Keratinocyte (primary cell): Measurements from ENCODE around the gene RERE.

Experiments
- EZH2 ChIP-seq: IDR thresholded peaks from one replicate; pipeline ENCODE4 v1.6.1; 2012; ENCODE audit warnings: inconsistent platforms, mild to moderate bottlenecking, low read length, moderate library complexity
- TF ChIP-seq, protein P1 (sequence below), 3 experiments: IDR thresholded peaks in 1 of 3; conservative IDR thresholded peaks in 1 of 3; optimal IDR thresholded peaks in 1 of 3; 2 replicates in 2 of 3; 3 replicates in 1 of 3; pipeline versions ENCODE3 to v1.5.1; 2011; ENCODE audit warnings: low read length in 3 of 3, mild to moderate bottlenecking in 3 of 3, moderate library complexity in 2 of 3, control low read depth in 1 of 3, inconsistent platforms in 1 of 3; ENCODE audit not compliant: insufficient read depth in 2 of 3; ENCODE audit errors: extremely low read depth in 1 of 3

DNA sequence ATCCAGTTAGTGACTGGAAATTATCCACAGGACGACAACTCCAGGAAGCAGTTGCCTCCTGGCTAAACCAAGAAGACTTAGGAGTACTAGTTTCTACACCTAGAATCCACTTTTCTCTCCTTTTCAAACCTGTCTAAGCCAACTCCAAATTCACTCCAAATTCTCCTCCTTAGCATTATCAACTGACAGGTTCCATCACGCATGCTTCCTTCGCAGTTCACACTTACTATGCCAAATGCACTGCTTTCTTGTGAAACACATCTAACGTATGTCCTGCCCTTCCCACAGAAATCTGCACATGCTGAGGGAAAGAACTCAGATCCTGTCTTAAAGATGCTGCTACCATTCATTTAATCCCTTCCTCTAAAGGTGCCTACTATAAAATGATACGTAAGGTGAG, 225.9 kb downstream of the RERE start:
- TF ChIP-seq, protein P1, sequence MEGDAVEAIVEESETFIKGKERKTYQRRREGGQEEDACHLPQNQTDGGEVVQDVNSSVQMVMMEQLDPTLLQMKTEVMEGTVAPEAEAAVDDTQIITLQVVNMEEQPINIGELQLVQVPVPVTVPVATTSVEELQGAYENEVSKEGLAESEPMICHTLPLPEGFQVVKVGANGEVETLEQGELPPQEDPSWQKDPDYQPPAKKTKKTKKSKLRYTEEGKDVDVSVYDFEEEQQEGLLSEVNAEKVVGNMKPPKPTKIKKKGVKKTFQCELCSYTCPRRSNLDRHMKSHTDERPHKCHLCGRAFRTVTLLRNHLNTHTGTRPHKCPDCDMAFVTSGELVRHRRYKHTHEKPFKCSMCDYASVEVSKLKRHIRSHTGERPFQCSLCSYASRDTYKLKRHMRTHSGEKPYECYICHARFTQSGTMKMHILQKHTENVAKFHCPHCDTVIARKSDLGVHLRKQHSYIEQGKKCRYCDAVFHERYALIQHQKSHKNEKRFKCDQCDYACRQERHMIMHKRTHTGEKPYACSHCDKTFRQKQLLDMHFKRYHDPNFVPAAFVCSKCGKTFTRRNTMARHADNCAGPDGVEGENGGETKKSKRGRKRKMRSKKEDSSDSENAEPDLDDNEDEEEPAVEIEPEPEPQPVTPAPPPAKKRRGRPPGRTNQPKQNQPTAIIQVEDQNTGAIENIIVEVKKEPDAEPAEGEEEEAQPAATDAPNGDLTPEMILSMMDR (optimal IDR thresholded peaks at IDR 0.05 in 1 of 3, IDR thresholded peaks at IDR 0.05 in 1 of 3, conservative IDR thresholded peaks at IDR 0.05 in 1 of 3; ENCODE audit: extremely low read depth in 1 of 3, insufficient read depth in 2 of 3, low read length in 3 of 3), result no peak
- TF ChIP-seq EZH2, result no peak
